ENCODE data around the gene BAHCC1.

Gene BAHCC1

GRCh38 chr17:81464586-81464985 is 69.3 kb downstream of the BAHCC1 start:
- DNase-seq = no peak

DNA sequence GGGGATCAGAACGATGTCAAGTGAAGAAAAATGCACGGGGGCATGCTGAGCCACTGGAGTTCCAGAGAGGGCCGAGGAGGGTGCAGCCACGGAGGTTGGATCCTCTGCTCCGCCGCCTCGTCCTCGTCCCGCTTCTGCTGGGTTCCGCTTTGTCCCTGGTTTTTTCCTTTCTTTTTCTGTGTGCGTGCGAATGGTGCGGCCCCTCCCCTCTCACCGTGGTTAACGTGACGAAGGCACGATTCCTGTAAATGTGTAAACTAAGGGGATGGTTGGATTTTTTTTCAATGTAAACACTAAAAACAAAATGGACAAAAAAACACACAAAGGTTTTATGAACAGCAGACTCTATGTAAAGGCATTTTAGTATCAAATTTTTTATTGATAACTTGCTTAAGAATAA is 70.7 kb downstream of the BAHCC1 start:
- DNase-seq = no peak

DNA sequence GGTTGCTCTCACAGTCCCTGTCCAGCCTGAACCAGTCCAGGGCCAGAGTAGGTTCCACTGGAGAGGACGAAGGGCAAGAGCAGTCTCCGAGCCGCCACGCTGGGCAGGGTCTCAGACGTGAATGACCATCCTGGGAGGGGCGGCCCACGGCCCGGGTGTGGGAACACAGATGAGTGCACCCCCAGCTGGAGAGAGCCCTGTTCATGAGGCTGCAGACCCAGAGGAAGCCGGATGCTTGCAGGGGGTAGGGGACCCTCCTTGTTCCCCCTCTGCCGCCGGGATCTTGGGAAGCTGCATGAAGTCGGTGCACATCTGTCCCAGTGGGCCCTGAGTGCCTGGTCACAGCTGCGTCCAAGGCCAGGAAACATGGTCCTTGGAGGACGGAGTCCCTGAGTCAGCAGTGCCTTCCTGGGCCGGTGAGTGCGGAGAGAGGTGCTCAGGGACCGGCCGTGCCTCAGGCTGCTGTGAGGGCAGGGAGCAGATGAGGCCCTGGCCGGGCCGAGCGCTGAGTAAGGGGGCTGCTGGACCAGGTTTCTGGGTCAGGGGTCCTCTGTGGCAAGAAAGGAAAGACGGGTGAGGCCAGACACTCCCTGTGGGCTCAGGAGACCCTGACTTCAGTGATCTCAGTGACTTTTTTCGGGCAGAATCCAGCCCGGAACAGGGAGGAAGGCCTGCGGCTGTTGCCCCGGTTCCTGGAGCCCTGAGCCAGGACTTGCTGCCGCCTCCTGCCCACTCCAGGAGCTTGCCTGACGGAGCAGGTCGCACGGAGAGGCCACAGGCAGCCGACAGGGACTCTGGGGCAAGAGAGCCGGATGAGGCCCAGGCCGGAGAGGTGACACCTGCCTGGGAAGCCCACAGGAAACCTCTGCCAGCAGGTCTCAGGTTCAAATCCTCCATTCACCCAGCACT is 71.6 kb downstream of the BAHCC1 start:
- DNase-seq = no peak

- DNase-seq = no peak
These were observed 73.0 kb downstream of the BAHCC1 start for GRCh38 chr17:81468111-81468769.

- no peak for DNase-seq
These were observed 73.5 kb downstream of the BAHCC1 start for GRCh38 chr17:81468770-81469121.

- no peak for DNase-seq
These were observed 74.0 kb downstream of the BAHCC1 start for GRCh38 chr17:81469266-81469665.

DNA sequence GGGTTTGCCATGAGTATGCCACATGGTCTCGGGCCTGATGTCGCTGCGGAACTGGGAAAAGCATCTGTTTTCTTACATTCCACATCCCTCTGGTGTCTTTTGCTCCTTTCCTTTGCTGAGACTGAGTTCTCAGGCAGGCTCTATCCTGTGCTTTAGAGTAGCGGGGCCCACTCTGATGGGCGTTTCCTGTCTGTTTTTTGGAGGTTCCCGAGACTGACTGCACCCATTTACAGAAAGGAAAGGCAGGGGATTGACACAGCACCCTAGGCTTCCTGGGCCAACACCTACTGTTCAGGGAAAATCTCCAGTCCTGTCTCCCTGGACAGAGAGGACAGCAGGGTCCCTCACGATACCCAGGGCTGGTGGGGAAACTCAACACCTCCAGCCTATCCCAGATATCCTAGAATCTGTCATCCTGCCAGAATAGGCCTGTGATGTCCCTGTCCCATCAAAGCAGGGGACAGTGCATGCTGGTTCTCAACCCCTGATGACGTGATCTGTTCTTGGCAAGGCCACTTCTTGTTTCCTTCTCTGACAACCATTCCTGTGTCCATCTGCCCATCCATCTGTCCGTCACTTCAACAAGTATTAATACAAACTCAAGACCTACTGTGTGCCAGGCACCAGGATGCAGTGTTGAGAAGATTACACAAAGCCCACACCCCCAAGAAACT is 75.2 kb downstream of the BAHCC1 start:
- DNase-seq = no peak

- no peak for DNase-seq
These were observed 75.9 kb downstream of the BAHCC1 start for GRCh38 chr17:81470944-81471817.

DNA sequence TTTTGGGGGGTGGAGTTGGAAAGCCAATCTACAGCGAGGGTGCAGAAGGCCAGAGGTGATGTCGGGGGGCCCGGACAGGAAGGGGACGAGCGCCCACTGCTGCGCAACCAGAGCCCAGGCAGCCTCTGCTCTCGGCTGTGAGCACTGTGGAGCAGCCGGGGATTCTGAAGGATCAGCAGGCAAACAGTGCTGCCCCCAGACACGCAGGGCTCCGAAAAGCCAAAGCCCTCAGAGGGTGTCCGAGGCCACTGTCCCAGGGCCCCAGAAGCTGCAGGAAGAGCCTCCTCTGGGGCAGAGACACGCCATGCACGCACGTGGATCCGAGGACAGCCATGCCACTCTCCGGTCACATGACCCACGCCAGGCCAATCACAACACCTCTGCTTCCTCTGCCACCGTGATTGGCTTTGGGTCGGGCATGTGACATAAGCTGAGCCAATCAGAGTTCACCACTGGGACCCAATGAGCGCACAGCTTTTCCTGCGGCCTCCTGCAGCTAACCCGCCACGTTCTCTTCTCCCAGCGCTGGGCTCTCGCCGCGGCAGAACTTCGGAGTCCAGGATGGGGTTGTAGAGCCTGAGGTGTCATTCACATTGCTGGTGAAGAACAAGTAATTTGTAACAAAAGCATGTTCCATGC is 76.7 kb downstream of the BAHCC1 start:
- no peak for DNase-seq

- no peak for DNase-seq
These were observed 77.8 kb downstream of the BAHCC1 start for GRCh38 chr17:81473019-81473418.

- DNase-seq = no peak
These were observed 79.7 kb downstream of the BAHCC1 start for GRCh38 chr17:81474958-81475357.

DNA sequence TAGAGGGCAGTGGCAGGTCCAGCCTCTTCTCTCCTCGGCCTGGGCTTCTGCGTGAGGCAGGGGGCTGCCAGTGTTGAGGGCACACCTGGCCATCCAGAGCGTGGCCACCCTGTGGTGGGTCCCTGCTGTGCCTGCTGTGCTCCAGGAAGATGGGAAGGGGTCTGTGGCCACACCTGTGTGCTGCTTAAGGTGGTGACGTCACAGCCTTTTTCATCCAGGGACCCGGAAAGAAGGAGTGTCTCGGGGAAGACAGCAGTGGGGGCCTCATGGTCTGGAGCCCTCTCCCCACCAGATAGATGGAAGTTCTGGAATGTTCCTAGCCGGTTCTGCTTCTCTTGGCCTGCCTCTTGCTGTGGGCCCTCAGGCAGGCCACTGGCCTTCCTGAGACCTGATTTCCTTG is 80.8 kb downstream of the BAHCC1 start:
- DNase-seq = no peak

DNA sequence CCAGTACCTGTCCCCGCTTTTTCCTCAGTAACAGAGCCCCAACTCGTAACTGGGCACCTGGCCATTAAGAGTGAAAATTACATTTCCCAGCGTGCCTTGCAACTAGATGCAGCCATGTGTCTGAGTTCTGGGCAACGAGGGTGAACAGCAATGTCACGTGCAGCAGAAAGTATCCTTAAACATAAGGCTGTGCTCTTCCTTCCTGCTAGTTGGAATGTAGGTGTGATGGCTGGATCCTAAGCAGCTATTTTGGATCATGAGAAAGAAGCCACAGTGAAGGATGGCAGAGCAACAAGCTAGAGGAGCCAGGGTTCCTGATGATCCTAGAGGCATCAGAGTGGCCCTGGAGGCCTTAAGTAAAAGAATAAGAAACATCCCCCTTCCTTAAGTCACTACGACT is 81.4 kb downstream of the BAHCC1 start:
- DNase-seq = no peak

- no peak for DNase-seq
These were observed 81.9 kb downstream of the BAHCC1 start for GRCh38 chr17:81477173-81477572.

GRCh38 chr17:81478119-81478518 is 82.9 kb downstream of the BAHCC1 start:
- no peak for DNase-seq

- no peak for DNase-seq
These were observed 84.2 kb downstream of the BAHCC1 start for GRCh38 chr17:81479175-81480071.

DNA sequence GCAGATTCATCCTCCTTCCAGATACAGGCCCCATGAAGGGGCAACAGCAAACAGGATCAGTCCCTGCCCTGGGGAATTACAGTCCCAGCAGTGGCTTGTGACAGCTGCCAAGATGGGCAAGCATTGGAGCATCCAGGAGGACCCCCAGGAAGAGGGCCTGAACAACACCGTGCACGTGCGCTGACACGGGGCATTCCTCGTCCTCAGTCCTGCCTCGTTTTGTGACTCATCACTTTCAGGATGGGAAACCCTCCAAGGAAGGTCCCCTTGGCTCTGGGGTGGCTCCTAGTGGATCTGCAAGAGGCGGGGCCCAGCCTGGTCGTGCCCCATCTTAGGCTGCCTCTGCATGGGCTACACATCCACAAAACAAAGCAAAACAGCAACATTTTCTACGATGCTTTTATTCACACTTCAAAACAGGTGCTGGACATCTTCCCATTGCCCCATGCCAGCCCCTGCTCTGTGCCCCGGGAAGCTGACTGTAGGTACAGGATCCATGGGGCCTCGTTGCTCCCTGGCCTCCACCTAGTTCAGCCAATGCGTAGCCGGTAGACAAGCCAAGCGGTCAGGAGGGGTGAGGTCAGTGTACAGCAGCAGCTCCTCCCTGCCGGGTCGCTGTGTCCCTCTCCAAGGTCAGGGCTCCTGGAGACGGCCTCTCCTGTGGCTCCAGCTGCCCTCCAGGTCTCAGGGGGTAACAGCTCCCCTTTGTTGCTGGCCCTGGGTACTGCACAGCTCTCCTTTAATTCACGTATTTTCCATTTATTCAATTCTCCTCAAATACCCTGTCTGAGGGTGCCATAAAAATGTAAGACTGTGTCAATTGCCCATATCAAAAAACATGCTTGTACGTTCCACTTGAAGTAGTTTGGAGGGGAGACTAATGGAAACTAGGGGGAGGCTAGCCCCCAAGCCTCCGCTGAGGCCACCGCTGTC is 85.1 kb downstream of the BAHCC1 start:
- DNase-seq = no peak

- DNase-seq = peak; percentile 81
These were observed 86.0 kb downstream of the BAHCC1 start for GRCh38 chr17:81481073-81481799.

- DNase-seq = no peak
These were observed 86.7 kb downstream of the BAHCC1 start for GRCh38 chr17:81481815-81482505.

All from CD4-positive, alpha-beta T cell treated with Interleukin-15 for 1 hour (primary cell).